CD14-positive monocyte (primary cell): ENCODE measurements around the gene EXO1. TPM values are rescaled to one million over a fixed set of nuclear protein-coding genes. Genes with fewer than 3 reads are reported as not detected.
A peak's percentile ranks its signal among the peaks of the same experiment; 100 is the strongest.

Experiments used
- DNase-seq, 3 donors: peaks; one replicate each; pipeline ENCODE4 v3.0.0-alpha.2; 2011 to 2022
- H2AFZ ChIP-seq: 2 replicates; pipeline ENCODE4 v1.6.0; 2012; ENCODE audit warnings: mild to moderate bottlenecking, low read depth, low read length, inconsistent platforms; ENCODE audit not compliant: insufficient read depth, poor library complexity, severe bottlenecking
- H3K27ac ChIP-seq, 2 donors: 1 replicate in 1 of 2; 2 replicates in 1 of 2; pipeline ENCODE4 v1.5.1; 2012 to 2013; ENCODE audit warnings: low read length in 2 of 2, control low read depth in 1 of 2, inconsistent platforms in 1 of 2, low read depth in 1 of 2, mild to moderate bottlenecking in 1 of 2
- H3K27me3 ChIP-seq, 2 donors: one replicate each; pipeline versions ENCODE4 v1.6.0 to v1.6.1; 2011 to 2013; ENCODE audit warnings: low read length in 2 of 2; ENCODE audit not compliant: control insufficient read depth in 2 of 2, insufficient read depth in 2 of 2
- H3K36me3 ChIP-seq, 2 donors: replicated peaks in 1 of 2; 1 replicate in 1 of 2; 2 replicates in 1 of 2; pipeline versions ENCODE4 v1.5.1 to v1.6.1; 2012 to 2013; ENCODE audit warnings: low read length in 2 of 2, control low read depth in 1 of 2, inconsistent platforms in 1 of 2, mild to moderate bottlenecking in 1 of 2; ENCODE audit not compliant: insufficient read depth in 2 of 2, control insufficient read depth in 1 of 2
- H3K4me1 ChIP-seq, 2 donors: 1 replicate in 1 of 2; 2 replicates in 1 of 2; pipeline versions ENCODE4 v1.5.1 to v1.6.1; 2012 to 2013; ENCODE audit warnings: low read length in 2 of 2, control low read depth in 1 of 2, inconsistent platforms in 1 of 2, mild to moderate bottlenecking in 1 of 2, moderate library complexity in 1 of 2; ENCODE audit not compliant: insufficient read depth in 2 of 2, control insufficient read depth in 1 of 2
- H3K4me2 ChIP-seq: replicated peaks from 2 replicates; pipeline ENCODE3; 2012; ENCODE audit warnings: low read length, moderate library complexity, mild to moderate bottlenecking; ENCODE audit not compliant: poor library complexity, severe bottlenecking; ENCODE audit errors: extremely low read depth
- H3K4me3 ChIP-seq, 3 experiments: fragments of 200-600 bp in 1 of 3; sonication (generic) in 1 of 3; replicated peaks in 1 of 3; 1 replicate in 2 of 3; 2 replicates in 1 of 3; pipeline ENCODE4 v1.5.1; 2011 to 2013; ENCODE audit warnings: low read length in 3 of 3, mild to moderate bottlenecking in 3 of 3, control low read depth in 2 of 3, low read depth in 2 of 3, inconsistent platforms in 1 of 3, moderate library complexity in 1 of 3
- H3K79me2 ChIP-seq: 2 replicates; pipeline ENCODE4 v1.6.0; 2012; ENCODE audit warnings: mild to moderate bottlenecking, control low read depth, inconsistent platforms, low read length, moderate library complexity; ENCODE audit not compliant: insufficient read depth
- H3K9ac ChIP-seq: 2 replicates; pipeline ENCODE4 v1.6.0; 2017; ENCODE audit warnings: low read length, mild to moderate bottlenecking; ENCODE audit not compliant: insufficient read depth, poor library complexity, severe bottlenecking
- H3K9me3 ChIP-seq, 2 donors: replicated peaks in 1 of 2; 1 replicate in 1 of 2; 2 replicates in 1 of 2; pipeline versions ENCODE4 v1.5.1 to v1.6.1; 2012 to 2013; ENCODE audit warnings: low read length in 2 of 2, control low read depth in 1 of 2; ENCODE audit not compliant: control insufficient read depth in 1 of 2, insufficient read depth in 1 of 2
- H4K20me1 ChIP-seq: 2 replicates; pipeline ENCODE4 v1.6.0; 2012; ENCODE audit warnings: mild to moderate bottlenecking, low read length, control low read depth, moderate library complexity; ENCODE audit not compliant: insufficient read depth
- H3K27ac Mint-ChIP-seq, 7 donors: one replicate each; pipeline ENCODE4 v1.8.0; 2020; ENCODE audit warnings: mild to moderate bottlenecking in 7 of 7, mixed read lengths in 7 of 7, moderate library complexity in 6 of 7, inconsistent platforms in 2 of 7
- H3K27me3 Mint-ChIP-seq, 3 donors: one replicate each; pipeline ENCODE4 v1.8.0; 2021 to 2022; ENCODE audit warnings: low read depth in 3 of 3, mild to moderate bottlenecking in 3 of 3, mixed read lengths in 3 of 3, moderate library complexity in 3 of 3, inconsistent platforms in 1 of 3
- H3K36me3 Mint-ChIP-seq, 2 donors: one replicate each; pipeline ENCODE4 v1.8.0; 2020; ENCODE audit warnings: mixed read lengths in 2 of 2, inconsistent platforms in 1 of 2, mild to moderate bottlenecking in 1 of 2
- H3K4me1 Mint-ChIP-seq: one replicate; pipeline ENCODE4 v1.8.0; 2020; ENCODE audit warnings: mild to moderate bottlenecking, mixed read lengths
- H3K4me3 Mint-ChIP-seq, 2 donors: one replicate each; pipeline ENCODE4 v1.8.0; 2020; ENCODE audit warnings: mild to moderate bottlenecking in 2 of 2, mixed read lengths in 2 of 2, moderate library complexity in 1 of 2
- H3K9me3 Mint-ChIP-seq, 7 donors: one replicate each; pipeline ENCODE4 v1.8.0; 2020 to 2022; ENCODE audit warnings: mixed read lengths in 7 of 7, mild to moderate bottlenecking in 6 of 7, moderate library complexity in 6 of 7, inconsistent platforms in 2 of 7
- WGBS: methylation state at CpG from one replicate; pipeline ENCODE4 v1.1.5; 2013; ENCODE audit warnings: missing lambda C conversion rate; ENCODE audit not compliant: insufficient coverage; 5-methylcytosine and 5-hydroxymethylcytosine counted together
- intact Hi-C, 2 donors: fragments of 100-400 bp; cut with micrococcal nuclease; formaldehyde crosslinking; loops; one replicate each; pipeline versions ENCODE4 v1.15.0 to v1.15.1; 2023
- polyA plus RNA-seq, 3 donors: library from polyadenylated mRNA; depleted of rRNA in 1 of 3; unstranded in 2 of 3; stranded (reverse) in 1 of 3; fragments of 300-500 nt in 2 of 3; fragments of >200 nt in 1 of 3; fragmentation: Illumina TruSeq in 2 of 3; gene quantifications; 1 replicate in 2 of 3; 2 replicates in 1 of 3; pipeline ENCODE4 v1.2.3, GENCODE V29; 2012 to 2021
- TF ChIP-seq, protein P1 (sequence below): fragments of 200-600 bp; IDR thresholded peaks from one replicate; pipeline ENCODE4 v1.8.0; 2022; ENCODE audit warnings: antibody characterized with exemption, mild to moderate bottlenecking

EXO1 gene
- polyA plus RNA-seq, 3 donors: 0.16 to 0.26 TPM; not detected in 1

DNA sequence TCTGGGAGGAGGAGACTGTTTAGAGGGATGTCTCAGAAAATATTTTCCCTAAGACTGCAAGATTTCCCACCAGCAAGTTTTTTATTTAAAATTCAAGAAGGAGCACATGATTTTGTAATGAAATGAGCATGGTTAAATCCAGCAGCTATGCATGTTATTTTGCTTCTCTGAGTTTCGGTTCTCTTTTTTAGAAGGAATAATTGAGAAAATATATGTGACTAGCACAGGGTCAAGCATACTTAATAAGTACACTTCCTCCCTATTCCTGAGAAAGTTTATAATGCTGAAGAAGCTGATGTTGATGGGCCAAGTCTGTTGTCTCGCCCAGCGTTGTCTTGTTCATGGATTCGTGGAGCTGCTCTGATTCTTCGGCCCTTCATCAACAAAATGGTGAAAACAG is 51.2 kb downstream of the EXO1 start:
- H3K27me3 ChIP-seq: no peaks in the 10 kb centered on the region
- H2AFZ ChIP-seq: peak overlapping the region; percentile 54
- H3K9me3 ChIP-seq: no peaks in the 10 kb centered on the region
- Mint-ChIP-seq H3K9me3 (peaks cover 0 to 2% (median 0%) of the 10 kb centered on the region in 7 donors), H3K4me3 (peak overlapping the region in 1 of 2 donors; percentile 67), H3K36me3 (no peaks in the 10 kb centered on the region), H3K27me3 (no peaks in the 10 kb centered on the region), H3K4me1 (peaks cover 10% of the 10 kb centered on the region), H3K27ac (peak overlapping the region in 6 of 7 donors; percentile 52 to 82 (median 72))
- TF ChIP-seq, protein P1, sequence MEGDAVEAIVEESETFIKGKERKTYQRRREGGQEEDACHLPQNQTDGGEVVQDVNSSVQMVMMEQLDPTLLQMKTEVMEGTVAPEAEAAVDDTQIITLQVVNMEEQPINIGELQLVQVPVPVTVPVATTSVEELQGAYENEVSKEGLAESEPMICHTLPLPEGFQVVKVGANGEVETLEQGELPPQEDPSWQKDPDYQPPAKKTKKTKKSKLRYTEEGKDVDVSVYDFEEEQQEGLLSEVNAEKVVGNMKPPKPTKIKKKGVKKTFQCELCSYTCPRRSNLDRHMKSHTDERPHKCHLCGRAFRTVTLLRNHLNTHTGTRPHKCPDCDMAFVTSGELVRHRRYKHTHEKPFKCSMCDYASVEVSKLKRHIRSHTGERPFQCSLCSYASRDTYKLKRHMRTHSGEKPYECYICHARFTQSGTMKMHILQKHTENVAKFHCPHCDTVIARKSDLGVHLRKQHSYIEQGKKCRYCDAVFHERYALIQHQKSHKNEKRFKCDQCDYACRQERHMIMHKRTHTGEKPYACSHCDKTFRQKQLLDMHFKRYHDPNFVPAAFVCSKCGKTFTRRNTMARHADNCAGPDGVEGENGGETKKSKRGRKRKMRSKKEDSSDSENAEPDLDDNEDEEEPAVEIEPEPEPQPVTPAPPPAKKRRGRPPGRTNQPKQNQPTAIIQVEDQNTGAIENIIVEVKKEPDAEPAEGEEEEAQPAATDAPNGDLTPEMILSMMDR: no peak
- no peak overlapping the region for H3K9ac ChIP-seq
- no peaks in the 10 kb centered on the region for H3K79me2 ChIP-seq
- no CpG with 5 or more reads among the region's 5 CpGs for WGBS
- H3K36me3 ChIP-seq: no peaks in the 10 kb centered on the region
- H3K4me3 ChIP-seq: peak overlapping the region in 1 of 3 experiments; percentile 1
- H3K4me1 ChIP-seq: peaks cover 14 to 15% of the 10 kb centered on the region in 2 donors
- peak overlapping the region; percentile 13 to 59 for H3K27ac ChIP-seq
- no peaks in the 10 kb centered on the region for H4K20me1 ChIP-seq
- peak overlapping the region; percentile 3 for H3K4me2 ChIP-seq
- DNase-seq: peak; percentile 12 to 25 (median 17)
- intact Hi-C loops: loop anchor here in 1 of 2 donors (10.0 kb wide), 1 partner anchor 96 kb away; the partner anchor contains the start of gene MAP1LC3C

DNA sequence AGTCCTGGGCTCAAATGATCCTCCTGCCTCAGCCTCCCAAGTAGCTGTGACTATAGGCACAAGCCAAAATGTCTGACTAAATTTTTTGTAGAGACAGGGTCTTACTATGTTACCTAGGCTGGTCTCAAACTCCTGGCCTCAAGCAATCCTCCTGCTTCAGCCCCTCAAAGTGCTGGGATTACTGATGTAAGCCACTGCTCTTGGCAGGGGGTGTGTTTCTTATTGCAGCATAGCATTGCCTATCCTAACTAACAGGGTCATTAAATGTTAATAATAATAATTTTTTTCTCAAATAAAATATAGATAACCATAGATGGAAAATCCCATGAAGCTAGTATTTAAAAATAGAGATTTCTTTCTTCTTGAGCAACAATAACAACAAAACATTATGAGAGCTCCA is 52.4 kb downstream of the EXO1 start:
- no peak for DNase-seq
- H3K4me3 ChIP-seq: no peak overlapping the region
- no peaks in the 10 kb centered on the region for H4K20me1 ChIP-seq
- no peaks in the 10 kb centered on the region for H3K36me3 ChIP-seq
- Mint-ChIP-seq H3K4me3 (no peak overlapping the region), H3K4me1 (peaks cover 10% of the 10 kb centered on the region), H3K27me3 (no peaks in the 10 kb centered on the region), H3K9me3 (peaks cover 0 to 2% (median 0%) of the 10 kb centered on the region in 7 donors), H3K27ac (no peak overlapping the region), H3K36me3 (no peaks in the 10 kb centered on the region)
- H3K79me2 ChIP-seq: no peaks in the 10 kb centered on the region
- H3K27ac ChIP-seq: no peak overlapping the region
- no peaks in the 10 kb centered on the region for H3K9me3 ChIP-seq
- no peak overlapping the region for H3K9ac ChIP-seq
- H3K4me1 ChIP-seq: peaks cover 14 to 15% of the 10 kb centered on the region in 2 donors
- no peak overlapping the region for H2AFZ ChIP-seq
- TF ChIP-seq, protein P1: no peak
- intact Hi-C loops: no loop called here
- H3K4me2 ChIP-seq: no peak overlapping the region
- H3K27me3 ChIP-seq: no peaks in the 10 kb centered on the region
